ENCODE measurements around the gene GRXCR1.

Gene GRXCR1

DNA sequence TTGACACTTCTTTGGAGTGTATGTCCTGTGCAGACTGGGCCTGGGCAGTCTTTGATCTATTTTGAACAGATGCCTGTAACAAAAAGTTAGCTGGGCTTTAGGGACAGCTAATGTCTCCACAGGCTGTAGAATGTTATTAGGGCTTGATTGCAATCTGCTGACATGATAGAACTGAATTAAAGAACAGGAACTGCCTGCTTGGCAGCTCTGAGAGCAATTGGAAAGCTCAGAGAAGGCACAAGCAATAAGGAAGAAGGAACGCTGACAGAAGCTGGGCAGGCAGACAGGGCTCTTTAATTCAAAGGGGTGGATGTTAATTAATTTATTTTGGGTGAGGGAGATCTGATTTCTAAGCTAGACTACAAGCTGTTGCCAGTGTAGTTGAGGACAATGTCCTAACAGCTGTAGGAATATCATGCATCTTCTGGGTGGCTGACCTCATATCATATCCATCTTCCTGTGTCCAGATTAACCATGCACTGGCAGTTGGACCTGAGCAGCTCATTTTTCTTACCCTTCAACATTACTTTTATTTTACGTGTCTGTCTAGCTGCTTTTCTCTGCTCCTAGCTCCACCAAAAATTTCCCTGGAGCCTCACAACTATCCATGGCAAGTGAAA is 20.7 kb upstream of the GRXCR1 start:
- TF ChIP-seq, protein P1, sequence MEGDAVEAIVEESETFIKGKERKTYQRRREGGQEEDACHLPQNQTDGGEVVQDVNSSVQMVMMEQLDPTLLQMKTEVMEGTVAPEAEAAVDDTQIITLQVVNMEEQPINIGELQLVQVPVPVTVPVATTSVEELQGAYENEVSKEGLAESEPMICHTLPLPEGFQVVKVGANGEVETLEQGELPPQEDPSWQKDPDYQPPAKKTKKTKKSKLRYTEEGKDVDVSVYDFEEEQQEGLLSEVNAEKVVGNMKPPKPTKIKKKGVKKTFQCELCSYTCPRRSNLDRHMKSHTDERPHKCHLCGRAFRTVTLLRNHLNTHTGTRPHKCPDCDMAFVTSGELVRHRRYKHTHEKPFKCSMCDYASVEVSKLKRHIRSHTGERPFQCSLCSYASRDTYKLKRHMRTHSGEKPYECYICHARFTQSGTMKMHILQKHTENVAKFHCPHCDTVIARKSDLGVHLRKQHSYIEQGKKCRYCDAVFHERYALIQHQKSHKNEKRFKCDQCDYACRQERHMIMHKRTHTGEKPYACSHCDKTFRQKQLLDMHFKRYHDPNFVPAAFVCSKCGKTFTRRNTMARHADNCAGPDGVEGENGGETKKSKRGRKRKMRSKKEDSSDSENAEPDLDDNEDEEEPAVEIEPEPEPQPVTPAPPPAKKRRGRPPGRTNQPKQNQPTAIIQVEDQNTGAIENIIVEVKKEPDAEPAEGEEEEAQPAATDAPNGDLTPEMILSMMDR (IDR thresholded peaks at IDR 0.05): no peak

- TF ChIP-seq, protein P1 (IDR thresholded peaks at IDR 0.05): no peak
Measured at GRCh38 chr4:42878863-42879262, 13.7 kb upstream of the GRXCR1 start.

DNA sequence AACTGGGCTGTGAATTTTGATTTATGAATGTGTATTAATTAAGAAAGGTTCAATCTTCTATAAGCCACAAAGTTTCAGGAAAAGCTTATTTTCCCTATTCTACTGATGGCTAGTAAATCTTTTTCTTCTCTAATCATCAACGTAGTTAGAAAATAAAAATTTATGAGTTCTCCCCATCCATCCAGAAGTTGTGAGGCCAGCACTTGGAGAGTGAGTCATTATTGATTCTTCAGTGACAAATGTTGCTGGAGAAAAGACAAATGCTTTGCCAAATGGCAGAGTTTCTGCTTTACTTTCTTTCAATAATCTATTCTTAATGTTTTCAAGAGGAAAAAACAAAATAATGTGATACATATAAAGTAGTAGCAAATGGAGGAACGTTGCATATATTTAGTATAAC is 11.3 kb upstream of the GRXCR1 start:
- TF ChIP-seq, protein P1 (IDR thresholded peaks at IDR 0.05): no peak

DNA sequence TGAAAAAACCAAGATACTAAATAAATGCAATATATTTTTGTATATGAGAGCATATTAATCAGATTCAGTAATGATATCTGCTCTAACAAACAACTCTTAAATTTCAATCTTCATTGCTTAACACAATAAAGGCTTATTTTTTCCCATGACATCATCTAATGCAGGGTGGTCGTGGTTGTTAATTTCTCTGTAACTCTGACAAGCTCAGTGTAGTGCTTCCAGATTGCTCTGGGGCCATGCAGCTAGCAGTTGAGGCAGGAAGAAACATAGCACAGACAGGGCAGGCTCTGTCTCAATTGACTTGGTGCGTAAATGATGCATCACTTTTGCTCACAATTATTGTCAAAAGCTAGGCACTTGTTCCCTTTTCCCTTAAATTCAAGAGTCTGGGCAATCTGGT is 869 bp upstream of the GRXCR1 start:
- TF ChIP-seq, protein P1 (IDR thresholded peaks at IDR 0.05): no peak

GRCh38 chr4:42895452-42895851 is 2.9 kb downstream of the GRXCR1 start:
- TF ChIP-seq, protein P1 (IDR thresholded peaks at IDR 0.05): no peak

- TF ChIP-seq, protein P1 (IDR thresholded peaks at IDR 0.05): no peak
Measured at GRCh38 chr4:42904986-42905385, 12.5 kb downstream of the GRXCR1 start.

- TF ChIP-seq, protein P1 (IDR thresholded peaks at IDR 0.05): no peak
Measured at GRCh38 chr4:42905591-42905990, 13.1 kb downstream of the GRXCR1 start.

GRCh38 chr4:42906341-42906740 is 13.8 kb downstream of the GRXCR1 start:
- TF ChIP-seq, protein P1 (IDR thresholded peaks at IDR 0.05): no peak

All from LNCAP (cell line).